TTC549 (cell line): ENCODE results near the gene GRIK1.

Experiments used
- FAIRE-seq: peaks from 2 replicates; lab custom pipeline; 2012; peaks lifted over from hg19 to GRCh38; lab: Jason Lieb, UNC

Gene GRIK1

GRCh38 chr21:29909571-29909970, 30.2 kb downstream of the GRIK1 start:
- no peak for FAIRE-seq

GRCh38 chr21:29904359-29905282, 35.2 kb downstream of the GRIK1 start:
- FAIRE-seq = no peak

- FAIRE-seq = no peak
Observed at GRCh38 chr21:29896884-29897283, 42.9 kb downstream of the GRIK1 start.

GRCh38 chr21:29893687-29894086, 46.1 kb downstream of the GRIK1 start:
- no peak for FAIRE-seq

DNA sequence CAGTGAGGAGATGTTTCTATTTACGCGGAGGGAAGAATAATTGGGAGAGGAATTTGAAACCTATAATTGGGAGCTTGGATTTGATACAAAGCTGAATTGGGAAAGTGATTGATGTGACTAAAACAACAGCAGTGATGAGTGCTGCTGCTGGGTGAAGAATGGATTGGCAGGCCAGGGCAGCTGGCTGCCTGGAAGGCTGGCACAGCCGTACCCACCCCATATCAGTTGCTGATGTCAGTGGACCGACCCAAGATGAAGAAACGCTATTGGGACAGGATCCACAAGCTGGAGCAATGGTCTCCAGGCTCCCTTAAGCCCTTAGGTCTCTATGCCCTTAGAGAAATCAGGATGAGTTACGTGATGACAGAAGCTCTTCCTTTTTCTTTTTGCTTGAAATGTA, 47.4 kb downstream of the GRIK1 start:
- no peak for FAIRE-seq

DNA sequence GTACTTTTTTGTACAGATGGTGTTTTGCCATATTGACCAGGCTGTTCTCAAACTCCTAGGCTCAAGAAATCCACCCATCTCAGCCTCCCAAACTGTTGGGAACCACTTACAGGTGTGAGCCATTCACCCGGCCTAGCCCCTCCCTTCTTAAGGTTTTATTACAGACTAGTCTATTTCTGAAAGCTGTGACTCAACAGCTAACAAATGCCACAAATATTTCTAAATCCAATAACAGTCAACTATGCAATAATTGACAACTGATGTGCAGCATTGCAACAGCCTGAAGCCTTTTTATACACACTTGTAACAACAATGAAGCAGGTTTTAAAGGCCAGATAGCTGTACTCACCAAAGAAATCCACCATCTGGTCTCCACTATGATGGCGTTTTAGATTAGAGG, 51.4 kb downstream of the GRIK1 start:
- FAIRE-seq = no peak

DNA sequence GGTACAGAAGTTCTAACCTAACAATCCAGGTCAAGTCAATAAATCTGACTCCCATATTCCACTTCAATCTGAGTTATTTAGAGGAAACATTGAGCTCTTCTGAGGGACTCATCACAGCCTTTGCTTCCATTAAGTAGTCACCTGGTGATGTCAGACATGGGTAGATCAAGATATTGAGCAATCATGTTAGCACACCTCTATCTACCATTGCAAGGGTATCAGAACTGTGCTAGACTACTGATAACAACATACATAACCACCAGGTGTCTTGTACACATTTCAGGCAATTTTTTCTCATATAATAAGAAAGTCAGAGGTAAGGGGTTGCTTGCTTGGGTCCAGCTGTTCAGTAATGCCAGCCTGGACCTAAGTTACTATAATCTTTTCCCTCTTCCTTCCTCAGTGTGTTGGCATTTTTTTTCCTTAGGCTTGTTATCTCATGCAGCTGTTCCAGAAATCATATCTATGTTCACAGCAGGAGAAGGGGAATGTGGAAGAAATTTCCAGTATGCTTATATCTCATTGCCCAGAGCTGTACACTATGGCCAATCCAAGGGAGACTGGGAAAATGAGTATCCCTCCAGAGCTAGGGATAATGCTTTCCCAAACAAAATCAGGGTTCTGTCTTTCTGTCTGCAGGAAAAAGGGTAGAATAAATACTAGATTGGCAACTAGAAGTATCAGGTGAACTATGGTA, 52.3 kb downstream of the GRIK1 start:
- FAIRE-seq = no peak

DNA sequence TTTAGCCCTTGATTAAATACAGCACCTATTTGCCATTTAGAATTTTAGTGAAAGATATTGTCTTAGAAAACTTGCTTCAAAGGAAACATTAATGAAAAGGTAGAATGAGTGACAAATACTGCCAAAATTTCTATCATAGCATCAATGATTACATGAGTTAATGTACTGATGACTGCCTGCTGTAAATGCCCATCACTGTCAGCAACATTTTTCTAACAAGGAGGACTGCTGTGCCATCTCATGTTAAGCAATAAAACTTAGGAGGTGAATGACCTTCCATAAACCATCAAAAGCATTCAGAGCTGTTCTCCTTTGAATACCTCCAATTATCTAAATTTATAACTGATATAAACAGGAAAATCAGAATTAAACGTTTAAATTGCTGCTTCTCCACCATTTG, 54.3 kb downstream of the GRIK1 start:
- FAIRE-seq = no peak

- FAIRE-seq = no peak
Observed at GRCh38 chr21:29875873-29876272, 63.9 kb downstream of the GRIK1 start.

DNA sequence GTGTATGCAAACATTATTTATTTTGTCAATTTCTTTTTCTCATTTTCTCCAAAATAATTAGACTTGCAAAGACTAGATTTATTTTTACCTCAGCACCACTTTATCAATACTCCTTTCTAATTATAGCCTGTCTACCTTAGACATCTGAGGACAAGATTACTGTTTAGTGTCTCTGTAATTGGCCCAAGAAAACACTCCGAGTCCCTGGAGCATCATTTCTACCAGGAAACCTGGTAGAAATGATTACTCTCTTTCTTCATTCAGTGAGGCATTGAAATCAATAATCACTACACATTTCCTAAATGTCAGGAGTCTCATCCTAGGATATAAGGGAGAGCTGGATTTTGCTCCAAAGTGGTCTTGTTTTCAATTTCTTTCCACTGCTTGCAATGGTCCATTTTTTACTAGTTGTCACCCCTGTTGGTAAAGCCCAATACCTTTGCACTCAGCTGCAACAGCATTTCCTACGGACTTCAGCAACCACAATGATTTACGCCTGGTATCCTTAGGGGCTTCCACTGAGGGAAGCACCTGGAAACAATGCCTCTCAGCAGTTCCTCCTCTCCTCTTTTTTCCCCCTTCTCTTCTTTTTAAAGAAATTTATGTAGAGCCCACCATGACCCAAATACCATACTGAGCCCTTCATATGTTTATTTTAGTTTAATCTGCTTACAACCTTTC, 64.6 kb downstream of the GRIK1 start:
- no peak for FAIRE-seq

- no peak for FAIRE-seq
Observed at GRCh38 chr21:29873908-29874307, 65.9 kb downstream of the GRIK1 start.

- no peak for FAIRE-seq
Observed at GRCh38 chr21:29870814-29871213, 69.0 kb downstream of the GRIK1 start.

- FAIRE-seq = no peak
Observed at GRCh38 chr21:29867796-29868195, 72.0 kb downstream of the GRIK1 start.

DNA sequence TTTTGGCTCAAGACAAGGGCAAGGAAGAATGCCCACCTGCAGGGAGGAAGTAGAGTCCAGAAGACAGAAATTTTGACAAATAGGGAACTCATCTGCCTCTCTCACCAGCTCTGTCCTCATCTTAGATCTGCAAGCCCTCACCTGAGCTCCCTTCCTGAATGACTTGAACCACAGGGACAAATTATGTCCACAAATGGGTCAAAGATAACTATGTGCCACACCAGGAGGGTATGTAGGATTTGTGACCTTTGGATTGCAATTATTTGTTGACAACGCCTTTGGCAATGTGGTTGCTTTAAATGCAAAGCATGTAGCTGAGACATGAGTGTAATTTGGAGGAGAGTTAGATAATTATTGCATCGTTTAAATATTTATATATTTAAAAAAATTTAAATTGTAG, 79.5 kb downstream of the GRIK1 start:
- no peak for FAIRE-seq

DNA sequence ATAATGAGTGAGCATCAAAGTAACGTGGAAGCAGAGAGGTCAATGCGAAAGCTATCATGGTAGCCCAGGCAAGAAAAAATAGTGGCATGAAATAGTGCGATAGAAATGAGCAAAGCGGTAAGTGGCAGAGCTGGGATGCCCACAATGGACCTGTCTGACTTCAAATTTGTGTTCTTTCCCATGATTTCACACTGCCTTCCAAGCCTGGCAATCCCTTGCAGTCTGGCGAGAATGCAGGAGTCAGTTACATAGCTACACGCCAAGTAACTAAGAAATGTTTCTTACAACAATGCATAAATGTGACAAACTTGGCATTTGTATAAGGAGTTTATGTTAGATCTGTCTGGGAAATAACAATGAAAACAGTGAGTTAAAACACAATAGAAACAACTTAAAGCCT, 82.6 kb downstream of the GRIK1 start:
- no peak for FAIRE-seq

- no peak for FAIRE-seq
Observed at GRCh38 chr21:29854795-29855194, 85.0 kb downstream of the GRIK1 start.

DNA sequence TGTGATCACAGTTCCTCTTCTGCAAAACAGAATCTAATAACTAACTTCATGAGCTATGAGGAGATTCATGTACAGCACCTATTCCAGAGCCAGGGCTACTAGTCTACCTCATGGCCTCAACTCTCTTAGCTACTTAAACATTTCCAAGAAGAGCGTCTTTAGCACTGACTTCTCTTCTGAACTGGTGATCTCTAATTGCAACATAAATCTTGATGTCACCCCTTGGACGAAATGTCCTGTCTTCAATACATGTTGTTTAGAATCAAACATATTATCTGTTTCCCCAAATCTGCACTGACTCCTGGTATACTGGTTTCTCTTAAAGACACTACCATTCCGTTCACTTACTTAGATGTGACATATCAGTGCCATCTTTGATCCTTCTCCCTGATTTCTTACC, 88.2 kb downstream of the GRIK1 start:
- no peak for FAIRE-seq

GRCh38 chr21:29849735-29850176, 90.0 kb downstream of the GRIK1 start:
- FAIRE-seq = no peak

DNA sequence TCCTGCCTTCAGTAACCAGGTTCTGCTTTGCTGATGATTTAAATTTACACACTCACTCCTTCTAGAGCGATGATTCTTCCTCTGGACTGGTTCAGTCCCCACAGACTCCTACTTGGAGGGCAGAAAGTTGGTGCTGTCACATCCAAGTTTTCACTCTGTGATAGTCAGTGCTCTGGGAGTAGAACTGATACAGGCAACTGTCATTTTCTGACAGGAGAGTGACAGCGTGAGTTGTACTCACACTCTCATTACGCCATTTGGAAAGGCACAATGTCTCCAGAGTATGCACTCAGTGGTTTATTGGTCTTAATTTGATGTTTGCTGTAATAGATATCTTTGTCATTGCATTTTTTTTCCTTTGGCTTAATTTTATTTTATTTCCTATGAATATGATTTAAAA, 96.0 kb downstream of the GRIK1 start:
- FAIRE-seq = no peak

DNA sequence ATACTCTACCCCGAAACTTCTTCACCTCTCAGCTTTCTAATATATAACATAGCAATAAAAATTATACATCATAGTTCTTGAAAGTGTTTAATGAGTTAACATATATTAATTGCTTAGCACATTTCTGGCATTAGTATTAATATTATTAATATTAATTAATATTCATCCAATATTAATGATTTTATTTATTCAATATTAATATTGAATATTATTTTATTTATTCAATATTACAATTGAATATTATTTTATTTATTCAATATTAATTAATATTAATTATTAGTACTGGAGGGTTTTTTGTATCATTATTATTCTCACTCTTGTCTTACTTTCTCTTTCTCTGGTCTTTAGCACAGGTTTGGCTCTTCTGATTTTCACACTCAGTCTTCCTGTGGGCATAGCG, 105.2 kb downstream of the GRIK1 start:
- peak; percentile 70 for FAIRE-seq

DNA sequence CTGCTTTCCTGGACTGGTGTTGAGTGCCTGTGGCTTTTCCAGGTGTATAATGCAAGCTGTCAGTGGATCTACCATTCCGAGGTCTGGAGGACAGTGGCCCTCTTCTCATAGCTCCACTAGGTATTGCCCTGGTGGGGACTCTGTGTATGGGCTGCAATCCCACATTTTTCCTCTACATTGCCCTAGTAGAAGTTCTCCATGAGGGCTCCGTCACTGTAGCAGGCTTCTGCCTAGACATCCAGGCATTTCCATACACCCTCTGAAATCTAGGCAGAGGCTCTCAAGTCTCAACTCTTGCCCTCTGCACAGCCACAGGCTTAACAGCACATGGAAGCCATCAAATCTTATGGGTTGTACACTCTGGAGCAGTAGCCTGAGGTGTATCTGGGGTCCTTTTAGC, 107.6 kb downstream of the GRIK1 start:
- FAIRE-seq = no peak

DNA sequence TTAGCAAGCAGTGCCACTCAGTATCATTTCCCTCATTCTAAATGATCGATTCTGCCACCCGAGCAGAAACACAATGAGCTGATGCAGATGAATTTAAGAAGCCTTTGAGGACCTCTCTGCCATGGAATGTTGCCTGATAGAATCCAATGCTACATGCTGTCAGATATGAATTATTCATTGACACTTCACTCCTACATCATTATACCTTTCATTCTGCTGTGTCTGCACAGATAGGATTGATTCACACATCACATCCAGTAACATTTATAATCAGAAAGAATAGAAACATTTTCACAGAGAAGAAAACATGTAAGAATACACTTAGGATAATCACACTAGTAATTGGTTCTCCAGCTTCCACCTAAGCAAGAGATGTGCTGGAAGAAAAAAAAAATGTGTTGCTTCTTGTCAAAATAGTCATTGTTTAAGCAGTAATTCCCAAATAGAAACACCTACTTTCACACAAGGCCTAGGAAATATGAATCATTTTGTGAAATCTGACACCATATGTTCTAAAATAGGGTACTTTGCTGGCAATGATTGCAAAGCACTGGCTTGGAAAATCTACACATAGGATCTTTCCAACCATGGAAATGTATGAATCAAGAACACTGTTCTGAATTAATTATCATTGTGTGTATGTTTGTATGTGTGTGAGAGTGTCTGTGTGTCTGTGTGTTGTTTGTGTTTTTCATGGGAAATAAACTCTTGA, 110.1 kb downstream of the GRIK1 start:
- no peak for FAIRE-seq
